AG08396 (cell line): ENCODE data around the gene TEKT2.

Source experiments
- DNase-seq: peaks from one replicate; pipeline ENCODE4 v3.0.0; 2012; ENCODE audit warnings: low spot score, mixed read lengths

TEKT2 gene

GRCh38 chr1:36083635-36084496 is at the start of gene TEKT2:
TEKT2 (plus strand) TSS chr1:36084094; CDS start chr1:36084922, 828 bp downstream.
- DNase-seq: peak; percentile 63

GRCh38 chr1:36034692-36035091 is 49.2 kb upstream of the TEKT2 start:
- DNase-seq: peak; percentile 5

- no peak for DNase-seq
Measured at GRCh38 chr1:36035154-36035553, 48.7 kb upstream of the TEKT2 start.

GRCh38 chr1:36040238-36040637 is 43.7 kb upstream of the TEKT2 start:
- no peak for DNase-seq

GRCh38 chr1:36051821-36052220 is 32.1 kb upstream of the TEKT2 start:
- no peak for DNase-seq

- DNase-seq: no peak
Measured at GRCh38 chr1:36053978-36054377, 29.9 kb upstream of the TEKT2 start.

- DNase-seq: no peak
Measured at GRCh38 chr1:36055706-36056105, 28.2 kb upstream of the TEKT2 start.

GRCh38 chr1:36062315-36062714 is 21.6 kb upstream of the TEKT2 start:
- DNase-seq: no peak

- DNase-seq: no peak
Measured at GRCh38 chr1:36067871-36068270, 16.0 kb upstream of the TEKT2 start.

GRCh38 chr1:36068866-36069265 is 15.0 kb upstream of the TEKT2 start:
- DNase-seq: no peak

GRCh38 chr1:36070349-36070748 is 13.5 kb upstream of the TEKT2 start:
- no peak for DNase-seq

- no peak for DNase-seq
Measured at GRCh38 chr1:36076979-36077573, 6.8 kb upstream of the TEKT2 start.

GRCh38 chr1:36080236-36080635 is 3.7 kb upstream of the TEKT2 start:
- no peak for DNase-seq

- no peak for DNase-seq
Measured at GRCh38 chr1:36080801-36081200, 3.1 kb upstream of the TEKT2 start.

GRCh38 chr1:36081926-36082485 is 1.9 kb upstream of the TEKT2 start:
- DNase-seq: no peak

- DNase-seq: no peak
Measured at GRCh38 chr1:36083219-36083618, 675 bp upstream of the TEKT2 start.

- peak; percentile 20 for DNase-seq
Measured at GRCh38 chr1:36084497-36085115, 712 bp downstream of the TEKT2 start.

GRCh38 chr1:36085126-36085525 is 1.2 kb downstream of the TEKT2 start:
- DNase-seq: no peak

- DNase-seq: no peak
Measured at GRCh38 chr1:36085686-36086526, 2.0 kb downstream of the TEKT2 start.

GRCh38 chr1:36086529-36087232 is 2.8 kb downstream of the TEKT2 start:
- no peak for DNase-seq
